NB4 (cell line): ENCODE results near the gene ABHD16B.
"Not testable (repeated sequence)": the region's sequence is repeated elsewhere in the genome, so short reads cannot be mapped to it uniquely, and the experiment has no call there.

Source experiments
- DNase-seq: peaks from one replicate; pipeline ENCODE4 v3.0.0; 2010; ENCODE audit warnings: low read depth
- H3K4me3 ChIP-seq: one replicate; pipeline ENCODE4 v1.5.1; 2011; ENCODE audit warnings: mild to moderate bottlenecking, low read depth, low read length, moderate library complexity
- MYC ChIP-seq: IDR thresholded peaks from 2 replicates; pipeline ENCODE4 v1.6.1; 2011; ENCODE audit warnings: low read depth, low read length
- POLR2A ChIP-seq: IDR thresholded peaks from 2 replicates; pipeline ENCODE4 v1.6.1; 2011; ENCODE audit warnings: mild to moderate bottlenecking; ENCODE audit not compliant: insufficient read length; ENCODE audit errors: extremely low read depth
- TF ChIP-seq, protein P1 (sequence below): IDR thresholded peaks from one replicate; pipeline ENCODE4 v1.5.1; 2012; ENCODE audit warnings: low read depth, low read length
- TF ChIP-seq, protein P2 (sequence below): IDR thresholded peaks from 2 replicates; pipeline ENCODE4 v1.6.1; 2011; ENCODE audit warnings: low read depth, low read length

Gene ABHD16B

DNA sequence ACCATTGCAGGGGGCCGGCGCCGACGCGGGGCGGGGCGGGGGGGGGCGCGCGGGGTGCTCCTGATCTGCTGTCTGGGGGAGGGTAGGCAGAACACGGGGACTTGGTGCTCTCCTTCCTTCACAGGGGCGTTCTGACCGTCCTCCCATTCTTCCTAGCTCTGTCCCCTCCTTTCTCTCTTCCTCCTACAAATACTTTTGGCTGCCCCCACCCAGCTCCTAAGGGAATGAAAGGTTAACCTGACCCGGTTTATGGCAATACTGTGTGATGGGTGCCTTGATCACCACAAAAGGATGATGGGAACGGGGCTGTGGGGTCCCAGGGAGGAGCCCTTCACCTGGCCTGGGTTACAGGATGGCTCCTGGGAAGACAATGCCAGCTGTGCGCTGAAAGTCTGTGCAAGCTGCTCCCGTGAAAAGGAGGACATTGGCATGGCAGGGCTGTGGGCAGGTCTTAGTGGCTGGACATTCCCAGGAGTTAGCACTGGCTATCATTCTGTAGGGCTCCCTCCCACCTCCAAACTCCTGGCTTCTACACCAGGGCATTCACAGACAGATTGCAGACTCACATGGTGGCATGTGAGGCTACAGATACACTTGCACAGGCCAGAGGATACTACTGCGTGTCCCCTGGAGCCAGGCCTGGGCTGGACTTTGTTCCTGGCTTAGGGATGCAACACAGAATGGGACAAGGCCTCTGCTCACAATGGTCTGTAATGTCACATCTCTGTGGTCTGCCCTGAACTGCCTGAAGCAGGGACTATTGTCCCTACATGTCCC lies 1.9 kb downstream of the ABHD16B start:
- H3K4me3 ChIP-seq = peak overlapping the region; percentile 79
- no peak for DNase-seq
- no peak for TF ChIP-seq MYC
- no peak for TF ChIP-seq POLR2A
- TF ChIP-seq, protein P1, sequence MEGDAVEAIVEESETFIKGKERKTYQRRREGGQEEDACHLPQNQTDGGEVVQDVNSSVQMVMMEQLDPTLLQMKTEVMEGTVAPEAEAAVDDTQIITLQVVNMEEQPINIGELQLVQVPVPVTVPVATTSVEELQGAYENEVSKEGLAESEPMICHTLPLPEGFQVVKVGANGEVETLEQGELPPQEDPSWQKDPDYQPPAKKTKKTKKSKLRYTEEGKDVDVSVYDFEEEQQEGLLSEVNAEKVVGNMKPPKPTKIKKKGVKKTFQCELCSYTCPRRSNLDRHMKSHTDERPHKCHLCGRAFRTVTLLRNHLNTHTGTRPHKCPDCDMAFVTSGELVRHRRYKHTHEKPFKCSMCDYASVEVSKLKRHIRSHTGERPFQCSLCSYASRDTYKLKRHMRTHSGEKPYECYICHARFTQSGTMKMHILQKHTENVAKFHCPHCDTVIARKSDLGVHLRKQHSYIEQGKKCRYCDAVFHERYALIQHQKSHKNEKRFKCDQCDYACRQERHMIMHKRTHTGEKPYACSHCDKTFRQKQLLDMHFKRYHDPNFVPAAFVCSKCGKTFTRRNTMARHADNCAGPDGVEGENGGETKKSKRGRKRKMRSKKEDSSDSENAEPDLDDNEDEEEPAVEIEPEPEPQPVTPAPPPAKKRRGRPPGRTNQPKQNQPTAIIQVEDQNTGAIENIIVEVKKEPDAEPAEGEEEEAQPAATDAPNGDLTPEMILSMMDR = no peak
- TF ChIP-seq, protein P2, sequence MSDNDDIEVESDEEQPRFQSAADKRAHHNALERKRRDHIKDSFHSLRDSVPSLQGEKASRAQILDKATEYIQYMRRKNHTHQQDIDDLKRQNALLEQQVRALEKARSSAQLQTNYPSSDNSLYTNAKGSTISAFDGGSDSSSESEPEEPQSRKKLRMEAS = no peak

DNA sequence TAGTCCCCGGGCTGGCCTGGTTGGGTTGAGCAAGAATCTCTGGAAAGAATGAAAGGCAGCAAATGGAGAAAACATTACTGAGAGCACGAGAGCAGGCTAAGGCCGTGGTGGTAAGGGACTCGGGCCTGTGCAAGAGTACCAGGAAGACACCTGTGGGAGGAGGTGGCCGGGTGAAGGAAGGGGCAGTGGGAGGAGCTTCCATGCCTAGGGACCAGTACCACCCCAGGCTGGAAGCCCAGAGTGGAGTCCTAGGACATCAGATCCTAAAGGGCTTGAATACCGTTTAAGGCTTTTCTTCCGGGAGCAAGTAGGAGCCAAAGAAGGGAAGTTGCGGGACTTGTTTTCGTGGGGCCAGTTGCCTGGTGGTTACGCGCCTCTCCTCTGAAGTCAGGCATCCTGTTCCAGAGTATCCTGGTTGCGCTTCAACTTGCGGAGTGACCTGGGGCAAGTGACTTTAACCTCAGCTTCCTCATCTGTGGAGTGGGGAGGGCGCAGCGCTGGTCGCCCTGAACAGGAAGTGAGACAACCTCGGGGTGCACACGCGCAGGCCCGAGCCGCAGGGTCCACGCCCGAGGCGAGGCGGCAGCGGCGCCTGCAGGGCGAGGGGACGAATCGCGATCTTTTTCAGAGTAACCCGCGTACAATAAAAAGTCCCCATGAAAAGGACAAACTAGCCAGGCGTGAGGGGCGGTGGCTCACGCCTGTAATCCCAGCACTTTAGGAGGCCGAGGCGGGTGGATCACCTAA lies 2.7 kb downstream of the ABHD16B start:
- H3K4me3 ChIP-seq = peak overlapping the region; percentile 79
- peak; percentile 96 for TF ChIP-seq MYC
- TF ChIP-seq, protein P1 = peak; percentile 62
- TF ChIP-seq, protein P2 = peak; percentile 84
- peak; percentile 23 for TF ChIP-seq POLR2A
- peak; percentile 99 for DNase-seq

DNA sequence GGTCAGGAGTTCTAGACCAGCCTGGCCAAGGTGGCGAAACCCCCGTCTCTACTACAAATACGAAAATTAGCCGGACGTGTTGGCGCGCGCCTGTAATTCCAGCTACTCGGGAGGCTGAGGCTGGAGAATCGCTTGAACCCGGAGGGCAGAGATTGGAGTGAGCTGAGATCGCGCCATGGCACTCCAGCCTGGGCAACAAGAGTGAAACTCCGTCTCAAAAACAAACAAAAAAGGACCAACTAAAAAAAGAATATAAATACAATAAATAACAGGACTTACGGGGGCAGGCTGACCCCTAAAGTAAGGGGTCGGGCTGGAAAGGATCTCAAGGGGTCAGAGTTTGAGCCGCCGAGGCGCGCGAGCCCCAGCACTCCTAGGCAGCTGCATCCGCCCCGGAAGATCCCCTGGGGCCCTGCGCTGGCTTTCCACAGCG lies 3.3 kb downstream of the ABHD16B start:
- no peak for DNase-seq
- no peak for TF ChIP-seq POLR2A
- H3K4me3 ChIP-seq = peak overlapping the region; percentile 79

DNA sequence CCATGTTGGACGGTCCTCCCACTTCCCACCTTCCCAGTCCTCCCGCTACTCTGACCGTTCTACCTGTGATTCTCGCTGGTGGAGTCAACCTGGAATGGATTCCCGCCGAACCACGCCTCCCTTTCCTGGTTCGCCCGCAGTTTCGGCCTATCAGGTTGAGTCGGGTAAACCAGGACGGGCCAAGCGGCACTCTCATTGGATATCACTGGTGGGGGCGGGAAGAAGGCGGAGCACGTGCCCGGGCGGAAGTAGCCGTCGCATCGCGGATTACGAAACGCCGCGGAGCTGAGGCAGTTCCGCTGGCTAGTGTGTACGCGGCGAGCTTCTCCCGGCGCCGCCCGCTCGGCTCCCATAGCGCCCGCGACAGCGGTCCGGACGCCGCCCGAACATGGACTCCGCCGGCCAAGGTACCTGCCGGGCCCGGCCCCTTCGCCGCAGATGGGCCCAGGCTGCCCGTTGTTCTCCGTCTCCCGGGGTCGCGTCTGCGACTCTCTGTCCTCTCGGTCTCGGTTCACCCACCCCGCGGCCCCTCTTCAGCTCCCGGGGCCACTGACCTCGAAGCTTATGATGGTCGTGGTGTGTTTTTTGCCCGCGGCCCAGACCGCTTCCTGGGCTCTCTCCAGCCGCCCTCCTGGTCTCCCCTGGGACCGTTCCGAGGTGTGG lies 3.8 kb downstream of the ABHD16B start, which contains the start of gene TPD52L2:
TSS of gene TPD52L2 (plus strand) at position 293 of the 663 bp plus-strand sequence. CDS start at position 389, 96 bp downstream.
- DNase-seq = peak; percentile 100
- peak within 1 kb of the TSS; percentile 86 for H3K4me3 ChIP-seq
- TF ChIP-seq, protein P2 = peak; percentile 100
- TF ChIP-seq, protein P1 = no peak
- TF ChIP-seq MYC (peak; percentile 99), POLR2A (peak; percentile 86)

DNA sequence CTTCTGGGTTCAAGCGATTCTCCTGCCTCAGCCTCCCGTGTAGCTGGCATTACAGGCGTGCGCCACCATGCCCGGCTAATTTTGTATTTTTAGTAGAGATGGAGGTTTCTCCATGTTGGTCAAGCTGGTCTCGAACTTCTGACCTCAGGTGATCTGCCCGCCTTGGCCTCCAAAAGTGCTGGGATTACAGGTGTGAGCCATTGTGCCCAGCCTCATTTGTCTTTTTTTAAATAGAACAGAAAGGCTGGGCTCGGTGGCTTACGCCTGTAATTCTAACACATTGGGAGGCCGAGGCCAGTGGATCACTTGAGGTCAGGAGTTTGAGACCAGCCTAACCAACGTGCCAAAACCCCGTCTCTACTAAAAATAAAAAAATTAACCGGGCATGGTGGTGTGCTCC lies 5.7 kb downstream of the ABHD16B start:
- not testable (repeated sequence) for DNase-seq, H3K4me3 ChIP-seq

DNA sequence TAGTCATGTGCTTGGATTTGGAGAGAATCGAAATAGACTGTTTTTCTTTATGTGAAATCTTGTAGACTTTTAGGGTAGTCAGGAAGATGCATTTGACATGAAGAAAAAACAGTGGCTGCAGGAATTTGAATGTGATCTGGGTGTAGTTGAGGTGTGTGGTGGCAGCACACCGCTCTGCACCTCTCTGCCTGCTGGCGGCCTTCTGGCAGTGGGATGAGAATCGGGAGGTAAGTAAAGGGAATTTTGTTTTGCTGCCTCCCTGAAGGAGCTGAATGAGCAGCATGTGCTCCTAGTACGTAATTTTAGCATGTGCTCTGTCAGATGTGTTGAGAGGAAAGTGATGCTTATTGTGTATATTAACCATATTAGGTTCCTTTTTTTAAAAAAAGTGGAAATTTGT lies 7.0 kb downstream of the ABHD16B start:
- DNase-seq = no peak
- peak overlapping the region; percentile 11 for H3K4me3 ChIP-seq
- TF ChIP-seq POLR2A (no peak), MYC (no peak)
- TF ChIP-seq, protein P1 = no peak
- TF ChIP-seq, protein P2 = no peak
